ENCODE data around the gene CPNE2.

DNA sequence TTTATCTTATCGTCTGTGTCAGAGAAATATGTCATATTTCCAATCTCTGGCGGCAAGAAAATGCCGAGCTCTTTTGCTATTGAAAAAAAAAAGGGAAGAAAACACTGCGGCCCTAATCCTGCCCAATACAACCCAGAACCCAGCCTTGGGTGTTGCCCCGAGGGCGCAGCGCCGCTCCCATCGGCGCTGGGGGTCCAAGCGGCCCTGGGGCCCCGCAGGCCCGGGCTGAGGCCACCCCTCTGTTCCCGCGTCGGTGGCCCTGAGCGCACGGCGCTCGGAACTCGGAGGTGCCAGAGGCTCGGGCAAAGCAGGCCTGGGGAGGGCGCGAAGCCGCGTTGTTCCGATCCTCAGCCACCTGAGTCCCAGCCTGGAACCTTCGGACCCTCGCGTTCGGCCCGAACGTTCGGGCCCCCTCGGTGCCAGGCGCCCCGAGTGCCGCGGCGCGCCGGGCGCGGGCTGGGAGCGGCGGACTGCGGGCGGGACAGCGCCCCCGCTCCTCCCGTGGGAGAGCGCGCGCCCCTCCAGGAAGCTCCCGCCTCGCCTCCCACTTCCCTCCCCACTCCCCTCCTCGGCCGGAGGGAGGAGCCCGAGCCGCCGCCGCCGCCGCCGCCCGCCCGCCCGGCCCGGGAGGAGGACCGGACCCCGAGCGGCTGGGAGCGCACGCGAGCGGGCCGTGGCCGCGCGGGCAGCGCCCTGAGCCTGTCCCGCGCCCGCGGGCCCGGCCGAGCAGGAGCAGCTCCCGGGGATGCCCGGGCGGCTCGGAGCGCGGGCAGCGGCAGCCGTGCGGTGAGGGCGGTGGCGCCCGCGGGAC is at the start of gene CPNE2:
- TF ChIP-seq, protein P1, sequence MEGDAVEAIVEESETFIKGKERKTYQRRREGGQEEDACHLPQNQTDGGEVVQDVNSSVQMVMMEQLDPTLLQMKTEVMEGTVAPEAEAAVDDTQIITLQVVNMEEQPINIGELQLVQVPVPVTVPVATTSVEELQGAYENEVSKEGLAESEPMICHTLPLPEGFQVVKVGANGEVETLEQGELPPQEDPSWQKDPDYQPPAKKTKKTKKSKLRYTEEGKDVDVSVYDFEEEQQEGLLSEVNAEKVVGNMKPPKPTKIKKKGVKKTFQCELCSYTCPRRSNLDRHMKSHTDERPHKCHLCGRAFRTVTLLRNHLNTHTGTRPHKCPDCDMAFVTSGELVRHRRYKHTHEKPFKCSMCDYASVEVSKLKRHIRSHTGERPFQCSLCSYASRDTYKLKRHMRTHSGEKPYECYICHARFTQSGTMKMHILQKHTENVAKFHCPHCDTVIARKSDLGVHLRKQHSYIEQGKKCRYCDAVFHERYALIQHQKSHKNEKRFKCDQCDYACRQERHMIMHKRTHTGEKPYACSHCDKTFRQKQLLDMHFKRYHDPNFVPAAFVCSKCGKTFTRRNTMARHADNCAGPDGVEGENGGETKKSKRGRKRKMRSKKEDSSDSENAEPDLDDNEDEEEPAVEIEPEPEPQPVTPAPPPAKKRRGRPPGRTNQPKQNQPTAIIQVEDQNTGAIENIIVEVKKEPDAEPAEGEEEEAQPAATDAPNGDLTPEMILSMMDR (IDR thresholded peaks at IDR 0.05) = no peak
- TF ChIP-seq POLR2A (IDR thresholded peaks at IDR 0.05) = peak in 1 of 2 donors; percentile 28
